Tibial artery (tissue), 4 donors: ENCODE results near the gene KCNMA1.
A peak's percentile ranks its signal among the peaks of the same experiment; 100 is the strongest.

Source experiments
- DNase-seq, 2 donors: peaks; one replicate each; pipeline ENCODE4 v3.0.0-alpha.2; 2019
- H3K27ac ChIP-seq, 2 donors: fragments of 200-600 bp; sonication (generic) in 1 of 2; 1 replicate in 1 of 2; 2 replicates in 1 of 2; pipeline ENCODE4 v1.5.1; 2018 to 2019; ENCODE audit warnings: mild to moderate bottlenecking in 1 of 2
- H3K27me3 ChIP-seq, 2 donors: fragments of 200-600 bp; sonication (generic) in 1 of 2; one replicate each; pipeline versions ENCODE4 v1.5.1 to v1.6.0; 2016 to 2019
- H3K36me3 ChIP-seq, 3 donors: fragments of 200-600 bp; sonication (generic) in 2 of 3; one replicate each; pipeline ENCODE4 v1.5.1; 2016 to 2019; ENCODE audit warnings: mild to moderate bottlenecking in 2 of 3
- H3K4me1 ChIP-seq, 4 donors: fragments of 200-600 bp; sonication (generic) in 2 of 4; 1 replicate in 3 of 4; 2 replicates in 1 of 4; pipeline ENCODE4 v1.5.1; 2016 to 2019
- H3K4me3 ChIP-seq, 2 donors: fragments of 200-600 bp; sonication (generic) in 1 of 2; 1 replicate in 1 of 2; 2 replicates in 1 of 2; pipeline ENCODE4 v1.5.1; 2018 to 2019; ENCODE audit warnings: mild to moderate bottlenecking in 2 of 2
- H3K9me3 ChIP-seq, 3 donors: fragments of 200-600 bp; sonication (generic) in 1 of 3; one replicate each; pipeline ENCODE4 v1.5.1; 2016 to 2019
- CTCF ChIP-seq, 2 experiments: fragments of 200-600 bp in 1 of 2; fragments of 450-650 bp in 1 of 2; IDR thresholded peaks; one replicate each; pipeline ENCODE4 v1.5.1; 2017 to 2019; ENCODE audit warnings: antibody characterized with exemption in 2 of 2, mild to moderate bottlenecking in 1 of 2, moderate library complexity in 1 of 2
- intact Hi-C: fragments of 100-400 bp; cut with DNase I; formaldehyde crosslinking; loops from one replicate; pipeline ENCODE4 v1.15.0; 2023; ENCODE audit warnings: low total_unique reads

The KCNMA1 gene

GRCh38 chr10:77441353-77442166 is 196.0 kb downstream of the KCNMA1 start:
- Histone ChIP-seq H3K27ac (peak overlapping the region; percentile 37 to 49), H3K4me1 (peaks cover 0 to 46% (median 19%) of the 10 kb centered on the region in 4 donors), H3K9me3 (no peaks in the 10 kb centered on the region), H3K4me3 (no peak overlapping the region), H3K27me3 (no peaks in the 10 kb centered on the region), H3K36me3 (no peaks in the 10 kb centered on the region)
- DNase-seq, result no peak
- TF ChIP-seq CTCF (IDR thresholded peaks at IDR 0.05), result no peak
- intact Hi-C loops, result no loop called here

DNA sequence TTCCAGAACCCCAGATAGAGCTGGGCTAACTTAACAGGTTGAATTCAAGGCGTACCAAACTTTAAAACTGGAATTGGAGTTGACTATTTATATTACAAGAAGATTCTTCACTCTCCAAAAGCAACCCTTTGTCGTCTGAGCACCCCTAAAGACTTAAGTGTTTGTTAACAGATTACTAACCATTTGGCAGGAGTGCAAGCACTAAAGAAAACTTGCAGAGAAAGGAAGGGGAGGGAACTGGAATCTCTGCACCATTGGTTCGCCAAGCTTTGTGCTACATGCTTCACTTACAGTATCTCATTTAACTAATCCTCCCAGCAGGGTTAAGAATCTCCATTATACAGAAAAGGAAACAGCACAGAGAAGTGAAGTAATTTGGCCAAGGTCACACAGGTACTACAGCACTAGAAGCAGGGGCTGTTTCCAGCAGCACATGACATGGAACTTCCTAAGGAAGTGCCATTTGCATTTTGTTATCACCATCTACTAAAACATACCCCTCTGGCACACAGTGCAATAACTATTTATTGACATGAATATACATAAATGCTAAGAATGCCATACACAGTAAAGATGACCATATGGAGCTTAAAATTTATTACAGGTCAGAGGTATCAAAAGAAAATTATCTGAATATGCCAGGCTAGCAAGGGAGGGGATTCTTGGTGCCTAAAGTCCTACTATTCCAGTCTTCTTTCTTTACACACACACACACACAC is 201.2 kb downstream of the KCNMA1 start:
- Histone ChIP-seq H3K9me3 (no peaks in the 10 kb centered on the region), H3K27me3 (no peaks in the 10 kb centered on the region), H3K4me1 (peaks cover 0 to 72% (median 14%) of the 10 kb centered on the region in 4 donors), H3K36me3 (no peaks in the 10 kb centered on the region), H3K27ac (peak overlapping the region; percentile 27 to 30), H3K4me3 (no peak overlapping the region)
- intact Hi-C loops, result no loop called here
- no peak for TF ChIP-seq CTCF (IDR thresholded peaks at IDR 0.05)
- DNase-seq, result no peak

GRCh38 chr10:77433546-77433945 is 204.1 kb downstream of the KCNMA1 start:
- intact Hi-C loops, result no loop called here
- TF ChIP-seq CTCF (IDR thresholded peaks at IDR 0.05), result no peak
- no peaks in the 10 kb centered on the region for H3K9me3 ChIP-seq
- H3K27ac ChIP-seq, result peak overlapping the region in 1 of 2 donors; percentile 0
- no peaks in the 10 kb centered on the region for H3K27me3 ChIP-seq
- H3K36me3 ChIP-seq, result no peaks in the 10 kb centered on the region
- peaks cover 0 to 75% (median 21%) of the 10 kb centered on the region in 4 donors for H3K4me1 ChIP-seq
- no peak overlapping the region for H3K4me3 ChIP-seq
- DNase-seq, result no peak

GRCh38 chr10:77431980-77432797 is 205.4 kb downstream of the KCNMA1 start:
- peaks cover 0 to 82% (median 29%) of the 10 kb centered on the region in 4 donors for H3K4me1 ChIP-seq
- TF ChIP-seq CTCF (IDR thresholded peaks at IDR 0.05), result no peak
- H3K4me3 ChIP-seq, result no peak overlapping the region
- no peak for DNase-seq
- H3K27ac ChIP-seq, result no peak overlapping the region
- no peaks in the 10 kb centered on the region for H3K36me3 ChIP-seq
- no peaks in the 10 kb centered on the region for H3K9me3 ChIP-seq
- no peaks in the 10 kb centered on the region for H3K27me3 ChIP-seq
- intact Hi-C loops, result no loop called here

- no peaks in the 10 kb centered on the region for H3K27me3 ChIP-seq
- no peak overlapping the region for H3K27ac ChIP-seq
- no peak overlapping the region for H3K4me3 ChIP-seq
- H3K36me3 ChIP-seq, result no peaks in the 10 kb centered on the region
- H3K4me1 ChIP-seq, result peaks cover 0 to 82% (median 34%) of the 10 kb centered on the region in 4 donors
- no peak for DNase-seq
- no peaks in the 10 kb centered on the region for H3K9me3 ChIP-seq
- intact Hi-C loops, result no loop called here
- TF ChIP-seq CTCF (IDR thresholded peaks at IDR 0.05), result no peak
These were observed 206.4 kb downstream of the KCNMA1 start for GRCh38 chr10:77431209-77431611.
